ENCODE measurements around the gene NCBP3. TPM values are rescaled to one million over a fixed set of nuclear protein-coding genes. Genes with fewer than 3 reads are reported as not detected.
"Not testable (repeated sequence)": the region's sequence is repeated elsewhere in the genome, so short reads cannot be mapped to it uniquely, and the experiment has no call there.

The NCBP3 gene
- total RNA-seq, 1 donor from 2014 or later = 19.9 TPM

GRCh38 chr17:3812284-3812683 is 33.8 kb downstream of the NCBP3 start:
- DNase-seq (ENCODE audit: low read depth, low spot score) = no peak

- DNase-seq (ENCODE audit: low read depth, low spot score) = no peak
Measured at GRCh38 chr17:3810019-3810418, 36.0 kb downstream of the NCBP3 start.

GRCh38 chr17:3809135-3809534 is 36.9 kb downstream of the NCBP3 start:
- DNase-seq (ENCODE audit: low read depth, low spot score) = no peak

- DNase-seq (ENCODE audit: low read depth, low spot score) = no peak
Measured at GRCh38 chr17:3808701-3809100, 37.3 kb downstream of the NCBP3 start.

- no peak for DNase-seq (ENCODE audit: low read depth, low spot score)
Measured at GRCh38 chr17:3805581-3805980, 40.5 kb downstream of the NCBP3 start.

GRCh38 chr17:3804503-3804931 is 41.5 kb downstream of the NCBP3 start:
- DNase-seq (ENCODE audit: low read depth, low spot score) = no peak

GRCh38 chr17:3803308-3803640 is 42.8 kb downstream of the NCBP3 start:
- DNase-seq (ENCODE audit: low read depth, low spot score) = no peak

GRCh38 chr17:3802461-3803307 is 43.4 kb downstream of the NCBP3 start:
- DNase-seq (ENCODE audit: low read depth, low spot score) = no peak

- DNase-seq (ENCODE audit: low read depth, low spot score) = no peak
Measured at GRCh38 chr17:3801792-3802191, 44.3 kb downstream of the NCBP3 start.

- DNase-seq (ENCODE audit: low read depth, low spot score) = no peak
Measured at GRCh38 chr17:3801347-3801746, 44.7 kb downstream of the NCBP3 start.

- DNase-seq (ENCODE audit: low read depth, low spot score) = no peak
Measured at GRCh38 chr17:3800362-3801271, 45.4 kb downstream of the NCBP3 start, which contains the start of gene ITGAE. TSS of gene ITGAE (minus strand) at chr17:3801188. CDS start at chr17:3801144, 44 bp downstream.

- no peak for DNase-seq (ENCODE audit: low read depth, low spot score)
Measured at GRCh38 chr17:3799181-3799945, 46.7 kb downstream of the NCBP3 start.

GRCh38 chr17:3798273-3799180 is 47.5 kb downstream of the NCBP3 start:
- DNase-seq (ENCODE audit: low read depth, low spot score) = no peak

GRCh38 chr17:3796822-3797170 is 49.2 kb downstream of the NCBP3 start:
- no peak for DNase-seq (ENCODE audit: low read depth, low spot score)

- DNase-seq (ENCODE audit: low read depth, low spot score) = no peak
Measured at GRCh38 chr17:3796110-3796821, 49.8 kb downstream of the NCBP3 start.

- DNase-seq (ENCODE audit: low read depth, low spot score) = no peak
Measured at GRCh38 chr17:3795390-3796102, 50.5 kb downstream of the NCBP3 start.

GRCh38 chr17:3794557-3795389 is 51.3 kb downstream of the NCBP3 start:
- no peak for DNase-seq (ENCODE audit: low read depth, low spot score)

GRCh38 chr17:3794152-3794551 is 51.9 kb downstream of the NCBP3 start:
- not testable (repeated sequence) for DNase-seq (ENCODE audit: low read depth, low spot score)
